Measurements from ENCODE around the gene ZBTB7B.

Gene ZBTB7B

GRCh38 chr1:155061381-155062150, 59.0 kb downstream of the ZBTB7B start:
- peak; percentile 92 for DNase-seq (ENCODE audit: low spot score)

GRCh38 chr1:155062151-155062686, 59.6 kb downstream of the ZBTB7B start:
- DNase-seq (ENCODE audit: low spot score): peak; percentile 67

- peak; percentile 93 for DNase-seq (ENCODE audit: low spot score)
Observed at GRCh38 chr1:155062702-155063411, 60.3 kb downstream of the ZBTB7B start.

- DNase-seq (ENCODE audit: low spot score): peak; percentile 85
Observed at GRCh38 chr1:155063550-155064110, 61.0 kb downstream of the ZBTB7B start, which contains the start of gene EFNA4. EFNA4 (plus strand) TSS chr1:155063740; CDS start chr1:155063824, 84 bp downstream.

GRCh38 chr1:155064111-155064831, 61.7 kb downstream of the ZBTB7B start:
- DNase-seq (ENCODE audit: low spot score): no peak

GRCh38 chr1:155064832-155065429, 62.3 kb downstream of the ZBTB7B start:
- no peak for DNase-seq (ENCODE audit: low spot score)

- DNase-seq (ENCODE audit: low spot score): no peak
Observed at GRCh38 chr1:155066777-155067176, 64.2 kb downstream of the ZBTB7B start.

Data from D341Med (cell line).